AG09309 (cell line): ENCODE measurements around the gene DTNBP1.

ENCODE experiments used
- DNase-seq: peaks from one replicate; pipeline ENCODE4 v3.0.0-alpha.2; 2010; ENCODE audit warnings: low read depth
- H3K4me3 ChIP-seq: 2 replicates; pipeline ENCODE4 v1.5.1; 2011; ENCODE audit warnings: mild to moderate bottlenecking, low read depth, low read length, moderate library complexity; ENCODE audit not compliant: control insufficient read depth
- TF ChIP-seq, protein P1 (sequence below): IDR thresholded peaks from 2 replicates; pipeline ENCODE4 v1.5.1; 2011; ENCODE audit warnings: mild to moderate bottlenecking, low read depth, low read length, inconsistent platforms; ENCODE audit not compliant: insufficient read depth, control insufficient read depth; ENCODE audit errors: missing control alignments

Gene DTNBP1

GRCh38 chr6:15500901-15501825 lies 161.7 kb downstream of the DTNBP1 start:
- no peak overlapping the region for H3K4me3 ChIP-seq
- TF ChIP-seq, protein P1, sequence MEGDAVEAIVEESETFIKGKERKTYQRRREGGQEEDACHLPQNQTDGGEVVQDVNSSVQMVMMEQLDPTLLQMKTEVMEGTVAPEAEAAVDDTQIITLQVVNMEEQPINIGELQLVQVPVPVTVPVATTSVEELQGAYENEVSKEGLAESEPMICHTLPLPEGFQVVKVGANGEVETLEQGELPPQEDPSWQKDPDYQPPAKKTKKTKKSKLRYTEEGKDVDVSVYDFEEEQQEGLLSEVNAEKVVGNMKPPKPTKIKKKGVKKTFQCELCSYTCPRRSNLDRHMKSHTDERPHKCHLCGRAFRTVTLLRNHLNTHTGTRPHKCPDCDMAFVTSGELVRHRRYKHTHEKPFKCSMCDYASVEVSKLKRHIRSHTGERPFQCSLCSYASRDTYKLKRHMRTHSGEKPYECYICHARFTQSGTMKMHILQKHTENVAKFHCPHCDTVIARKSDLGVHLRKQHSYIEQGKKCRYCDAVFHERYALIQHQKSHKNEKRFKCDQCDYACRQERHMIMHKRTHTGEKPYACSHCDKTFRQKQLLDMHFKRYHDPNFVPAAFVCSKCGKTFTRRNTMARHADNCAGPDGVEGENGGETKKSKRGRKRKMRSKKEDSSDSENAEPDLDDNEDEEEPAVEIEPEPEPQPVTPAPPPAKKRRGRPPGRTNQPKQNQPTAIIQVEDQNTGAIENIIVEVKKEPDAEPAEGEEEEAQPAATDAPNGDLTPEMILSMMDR: no peak

DNA sequence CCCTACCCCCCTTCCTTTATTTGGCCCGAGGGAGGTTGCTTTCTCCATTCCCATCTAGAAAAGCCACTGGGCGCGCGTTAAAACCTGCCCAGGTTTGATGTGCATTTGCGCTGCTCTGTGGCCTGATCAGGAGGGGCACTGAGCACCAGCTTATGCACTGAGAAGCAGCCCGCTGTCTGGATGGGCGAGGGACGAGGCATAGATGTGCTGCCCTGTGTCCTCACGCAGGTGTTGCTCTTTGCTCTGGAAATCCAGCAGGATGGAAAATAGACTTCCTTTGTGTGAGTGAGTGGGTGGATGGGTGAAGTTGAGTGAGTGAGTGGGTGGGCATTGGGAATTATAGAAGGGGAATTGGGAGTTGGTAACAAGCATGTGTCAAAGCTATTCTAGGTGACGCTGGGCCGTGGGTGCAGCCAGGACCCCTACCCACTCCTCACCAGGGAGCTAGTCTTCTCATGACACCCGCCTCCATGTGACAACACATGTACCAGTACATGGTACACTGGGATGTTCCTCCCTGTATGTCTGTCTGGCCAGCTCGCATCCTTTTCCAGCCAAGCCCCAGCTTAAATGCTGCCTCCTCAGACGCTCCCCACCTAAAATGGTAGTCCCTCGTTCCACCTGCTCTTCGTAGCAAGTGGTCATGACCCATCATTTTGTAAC lies 162.6 kb downstream of the DTNBP1 start:
- no peak for DNase-seq
- TF ChIP-seq, protein P1: no peak
- H3K4me3 ChIP-seq: no peak overlapping the region

More at GRCh38 chr6:15500901-15501825, 161.7 kb downstream of the DTNBP1 start:
- no peak for DNase-seq

DNA sequence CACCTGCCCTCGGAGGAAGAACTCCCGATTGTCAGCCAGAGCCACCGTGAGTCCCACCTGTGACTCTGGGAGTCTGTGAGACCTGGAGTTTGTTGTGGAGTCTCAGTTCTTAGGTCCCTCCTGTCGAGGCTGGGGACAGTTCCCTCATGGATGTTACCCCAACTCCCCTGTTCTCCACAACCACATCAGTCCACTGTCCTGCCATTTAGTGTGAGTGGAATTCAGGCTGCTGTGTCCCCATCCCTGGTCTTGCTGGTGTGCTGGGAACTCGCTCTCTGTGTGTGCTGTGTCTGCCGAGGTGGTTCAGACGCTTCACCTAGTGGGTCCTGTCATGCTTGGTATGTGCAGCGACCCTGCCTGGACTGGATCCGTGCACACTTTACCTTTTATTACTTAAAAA lies 163.2 kb downstream of the DTNBP1 start:
- H3K4me3 ChIP-seq: no peak overlapping the region
- TF ChIP-seq, protein P1: no peak
- DNase-seq: no peak

DNA sequence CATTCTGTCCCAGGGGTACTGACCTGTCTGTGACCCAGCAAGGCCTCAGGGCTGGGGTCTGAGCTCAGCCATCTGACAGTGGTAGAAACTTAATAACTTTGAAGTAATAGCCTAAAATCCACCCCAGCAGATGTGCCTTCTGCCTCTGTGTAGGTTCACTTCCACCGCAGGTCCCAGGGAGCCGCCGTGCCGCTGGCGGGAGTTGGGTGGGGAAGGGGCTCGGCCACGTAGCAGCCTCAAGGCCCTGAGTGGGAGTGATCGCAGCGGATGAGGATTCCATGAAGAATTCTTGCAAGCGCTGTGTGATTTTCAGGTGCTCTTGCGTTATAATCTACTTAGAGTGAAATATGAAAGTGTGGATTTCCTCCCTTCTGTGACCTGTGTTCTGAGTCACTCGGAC lies 163.7 kb downstream of the DTNBP1 start:
- H3K4me3 ChIP-seq: no peak overlapping the region
- no peak for DNase-seq
- TF ChIP-seq, protein P1: no peak

- no peak overlapping the region for H3K4me3 ChIP-seq
- TF ChIP-seq, protein P1: no peak
- DNase-seq: no peak
Observed at GRCh38 chr6:15498640-15499039, 164.2 kb downstream of the DTNBP1 start.

- no peak overlapping the region for H3K4me3 ChIP-seq
- TF ChIP-seq, protein P1: no peak
Observed at GRCh38 chr6:15496345-15497131, 166.3 kb downstream of the DTNBP1 start.

More at GRCh38 chr6:15496345-15497131, 166.3 kb downstream of the DTNBP1 start:
- no peak for DNase-seq
